Caki2 (cell line): ENCODE data around the gene ABHD12. TPM values are rescaled to one million over a fixed set of nuclear protein-coding genes. Genes with fewer than 3 reads are reported as not detected.

ENCODE experiments used
- DNase-seq: peaks from one replicate; pipeline ENCODE4 v3.0.0-alpha.2; 2015; ENCODE audit warnings: low read depth
- in situ Hi-C: cut with HindIII; loops from 2 replicates; pipeline ENCODE4 v1.10.0; 2016; ENCODE audit warnings: low sequenced_read_pairs, low pct_unique_long_range_greater_than_20kb, mixed read lengths
- total RNA-seq: library from RNA; depleted of rRNA; stranded (reverse); fragments of >200 nt; shearing (Covaris generic); gene quantifications from 2 replicates; pipeline ENCODE4 v1.2.3, GENCODE V29; 2014; ENCODE audit warnings: low replicate concordance

The ABHD12 gene
- total RNA-seq, 1 experiment from 2014 or later, result 29.7 TPM

- no peak for DNase-seq
- in situ Hi-C loops, result no loop called here
Observed at GRCh38 chr20:25389858-25390537, 637 bp downstream of the ABHD12 start.

- in situ Hi-C loops, result no loop called here
- no peak for DNase-seq
Observed at GRCh38 chr20:25389401-25389857, 1.2 kb downstream of the ABHD12 start.

GRCh38 chr20:25382704-25383370 lies 7.8 kb downstream of the ABHD12 start:
- DNase-seq, result no peak
- in situ Hi-C loops, result no loop called here

GRCh38 chr20:25380945-25381614 lies 9.6 kb downstream of the ABHD12 start:
- in situ Hi-C loops, result no loop called here
- no peak for DNase-seq

GRCh38 chr20:25378884-25379733 lies 11.5 kb downstream of the ABHD12 start:
- in situ Hi-C loops, result no loop called here
- no peak for DNase-seq

- no peak for DNase-seq
- in situ Hi-C loops, result no loop called here
Observed at GRCh38 chr20:25378189-25378883, 12.3 kb downstream of the ABHD12 start.

- DNase-seq, result no peak
- in situ Hi-C loops, result no loop called here
Observed at GRCh38 chr20:25376886-25377285, 13.7 kb downstream of the ABHD12 start.

- in situ Hi-C loops, result no loop called here
- DNase-seq, result no peak
Observed at GRCh38 chr20:25376236-25376635, 14.4 kb downstream of the ABHD12 start.

GRCh38 chr20:25374842-25375241 lies 15.8 kb downstream of the ABHD12 start:
- no peak for DNase-seq
- in situ Hi-C loops, result no loop called here

GRCh38 chr20:25372584-25373336 lies 17.9 kb downstream of the ABHD12 start:
- DNase-seq, result peak; percentile 48
- in situ Hi-C loops, result no loop called here

- in situ Hi-C loops, result no loop called here
- DNase-seq, result no peak
Observed at GRCh38 chr20:25369971-25370370, 20.7 kb downstream of the ABHD12 start.

GRCh38 chr20:25369529-25369928 lies 21.1 kb downstream of the ABHD12 start:
- DNase-seq, result no peak
- in situ Hi-C loops, result no loop called here

GRCh38 chr20:25368976-25369375 lies 21.7 kb downstream of the ABHD12 start:
- in situ Hi-C loops, result no loop called here

GRCh38 chr20:25368526-25368925 lies 22.1 kb downstream of the ABHD12 start:
- in situ Hi-C loops, result no loop called here
- DNase-seq, result no peak

More at GRCh38 chr20:25368976-25369375, 21.7 kb downstream of the ABHD12 start:
- no peak for DNase-seq

- no peak for DNase-seq
- in situ Hi-C loops, result no loop called here
Observed at GRCh38 chr20:25364879-25365699, 25.5 kb downstream of the ABHD12 start.

- in situ Hi-C loops, result no loop called here
- DNase-seq, result no peak
Observed at GRCh38 chr20:25364180-25364788, 26.4 kb downstream of the ABHD12 start.
